Erythroblast (primary cell): ENCODE data around the gene NFYB.

Experiments
- GATA1 ChIP-seq: IDR thresholded peaks from 2 replicates; pipeline ENCODE4 v1.6.1; 2011; ENCODE audit warnings: low read depth, mild to moderate bottlenecking, control low read depth, low read length, moderate library complexity
- POLR2A ChIP-seq: IDR thresholded peaks from 2 replicates; pipeline ENCODE4 v1.6.1; 2011; ENCODE audit warnings: mild to moderate bottlenecking, low read length

DNA sequence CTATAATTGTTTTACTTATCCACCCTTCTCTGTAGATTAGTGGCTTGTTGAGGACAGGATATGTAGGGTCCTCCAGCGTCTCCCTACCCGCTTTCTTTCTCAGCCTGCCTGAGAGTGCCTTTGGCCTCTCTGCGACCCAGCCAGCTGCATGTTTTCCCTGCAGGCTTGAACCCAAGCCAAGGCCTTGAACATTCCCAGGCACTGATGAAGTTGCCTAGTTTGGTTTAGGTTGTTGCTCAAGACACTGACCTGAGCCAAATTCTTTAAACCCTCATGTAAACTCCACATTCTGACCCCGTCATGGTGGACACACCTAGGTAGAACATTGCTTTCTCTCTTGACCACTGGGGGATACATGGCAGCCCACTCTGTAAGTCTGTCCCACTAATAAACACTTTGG, 44.1 kb upstream of the NFYB start:
- TF ChIP-seq POLR2A (no peak), GATA1 (no peak)
